Trophoblast cell (in vitro differentiated cells and primary cell): ENCODE measurements around the gene PKD1L1.
A peak's percentile ranks its signal among the peaks of the same experiment; 100 is the strongest.

Experiments
- DNase-seq, 2 donors: peaks; one replicate each; pipeline ENCODE4 v3.0.0-alpha.2; 2016
- H2AFZ ChIP-seq: 2 replicates; pipeline ENCODE4 v1.6.1; 2013; ENCODE audit warnings: low read length, moderate library complexity, mild to moderate bottlenecking; ENCODE audit not compliant: insufficient read depth, poor library complexity
- H2AK5ac ChIP-seq: 2 replicates; pipeline ENCODE4 v1.6.1; 2013; ENCODE audit warnings: mild to moderate bottlenecking, low read length
- H2BK120ac ChIP-seq: 2 replicates; pipeline ENCODE4 v1.6.1; 2013; ENCODE audit warnings: low read length, mild to moderate bottlenecking, moderate library complexity; ENCODE audit not compliant: insufficient read depth, poor library complexity
- H2BK12ac ChIP-seq: 2 replicates; pipeline ENCODE4 v1.6.1; 2013; ENCODE audit warnings: mild to moderate bottlenecking, low read length, moderate library complexity
- H2BK5ac ChIP-seq: 2 replicates; pipeline ENCODE4 v1.6.1; 2013; ENCODE audit warnings: low read length, low read depth, moderate library complexity, mild to moderate bottlenecking; ENCODE audit not compliant: poor library complexity
- H3K14ac ChIP-seq: 2 replicates; pipeline ENCODE4 v1.6.1; 2013; ENCODE audit warnings: mild to moderate bottlenecking, low read length
- H3K18ac ChIP-seq: 2 replicates; pipeline ENCODE4 v1.6.1; 2013; ENCODE audit warnings: mild to moderate bottlenecking, low read length
- H3K23ac ChIP-seq: 2 replicates; pipeline ENCODE4 v1.6.1; 2013; ENCODE audit warnings: low read length
- H3K27ac ChIP-seq: 2 replicates; pipeline ENCODE4 v1.5.1; 2013; ENCODE audit warnings: low read depth, mild to moderate bottlenecking, inconsistent platforms, low read length, moderate library complexity
- H3K27me3 ChIP-seq: 2 replicates; pipeline ENCODE4 v1.6.1; 2013; ENCODE audit warnings: inconsistent platforms, mild to moderate bottlenecking, low read length, moderate library complexity; ENCODE audit not compliant: insufficient read depth
- H3K36me3 ChIP-seq, 2 experiments: 1 replicate in 1 of 2; 2 replicates in 1 of 2; pipeline ENCODE4 v1.6.1; 2013; ENCODE audit warnings: low read length in 2 of 2, mild to moderate bottlenecking in 2 of 2, moderate library complexity in 1 of 2; ENCODE audit not compliant: insufficient read depth in 2 of 2, control insufficient read depth in 1 of 2
- H3K4ac ChIP-seq: 2 replicates; pipeline ENCODE4 v1.6.1; 2013; ENCODE audit warnings: low read depth, mild to moderate bottlenecking, low read length, moderate library complexity
- H3K4me1 ChIP-seq, 2 experiments: 1 replicate in 1 of 2; 2 replicates in 1 of 2; pipeline ENCODE4 v1.6.1; 2013; ENCODE audit warnings: low read length in 2 of 2, mild to moderate bottlenecking in 2 of 2, moderate library complexity in 1 of 2; ENCODE audit not compliant: insufficient read depth in 2 of 2, control insufficient read depth in 1 of 2
- H3K4me2 ChIP-seq: 2 replicates; pipeline ENCODE4 v1.6.1; 2013; ENCODE audit warnings: inconsistent platforms, mild to moderate bottlenecking, low read length, moderate library complexity
- H3K4me3 ChIP-seq: 2 replicates; pipeline ENCODE4 v1.5.1; 2013; ENCODE audit warnings: mild to moderate bottlenecking, low read depth, low read length, inconsistent platforms
- H3K79me1 ChIP-seq: one replicate; pipeline ENCODE4 v1.6.1; 2013; ENCODE audit warnings: low read length
- H3K79me2 ChIP-seq: 2 replicates; pipeline ENCODE4 v1.6.1; 2013; ENCODE audit warnings: low read length, mild to moderate bottlenecking; ENCODE audit not compliant: control insufficient read depth, insufficient read depth, poor library complexity
- H3K9ac ChIP-seq: 2 replicates; pipeline ENCODE4 v1.6.1; 2013; ENCODE audit warnings: mild to moderate bottlenecking, low read length
- H3K9me3 ChIP-seq: 2 replicates; pipeline ENCODE4 v1.6.1; 2013; ENCODE audit warnings: low read depth, mild to moderate bottlenecking, control low read depth, inconsistent platforms, low read length; ENCODE audit not compliant: insufficient read depth
- H4K12ac ChIP-seq: 2 replicates; pipeline ENCODE4 v1.6.1; 2013; ENCODE audit warnings: low read depth, mild to moderate bottlenecking, low read length, moderate library complexity
- H4K8ac ChIP-seq: 2 replicates; pipeline ENCODE4 v1.6.1; 2013; ENCODE audit warnings: low read depth, mild to moderate bottlenecking, low read length, moderate library complexity
- H4K91ac ChIP-seq: one replicate; pipeline ENCODE4 v1.6.1; 2013; ENCODE audit warnings: low read depth, mild to moderate bottlenecking, low read length, moderate library complexity
- WGBS: extraction: QIAGEN DNeasy Blood & Tissue Kit; methylation state at CpG from one replicate; pipeline ENCODE4 v1.1.7; 2013; ENCODE audit warnings: missing lambda C conversion rate; ENCODE audit not compliant: insufficient read length, insufficient coverage; ENCODE audit errors: extremely low coverage; 5-methylcytosine and 5-hydroxymethylcytosine counted together

The PKD1L1 gene

GRCh38 chr7:47905076-47905920 is 43.0 kb downstream of the PKD1L1 start:
- Histone ChIP-seq H3K9ac (no peak overlapping the region), H3K79me2 (no peaks in the 10 kb centered on the region)
- no CpG with 5 or more reads among the region's 10 CpGs for WGBS

GRCh38 chr7:47902013-47902412 is 46.3 kb downstream of the PKD1L1 start:
- no peak for DNase-seq
- Histone ChIP-seq H3K4me1 (peaks cover 4 to 6% of the 10 kb centered on the region in 2 experiments), H3K9ac (no peak overlapping the region), H2AFZ (no peak overlapping the region), H3K4ac (no peak overlapping the region), H3K14ac (no peak overlapping the region), H3K36me3 (no peaks in the 10 kb centered on the region), H2BK120ac (no peak overlapping the region), H3K79me2 (no peaks in the 10 kb centered on the region), H3K4me2 (no peak overlapping the region), H3K9me3 (peaks cover 2% of the 10 kb centered on the region), H3K79me1 (no peaks in the 10 kb centered on the region), H3K27ac (no peak overlapping the region), H3K27me3 (no peaks in the 10 kb centered on the region), H4K91ac (no peak overlapping the region), H2BK12ac (no peak overlapping the region), H3K23ac (no peak overlapping the region), H4K8ac (no peak overlapping the region), H2BK5ac (no peak overlapping the region), H2AK5ac (no peak overlapping the region), H3K4me3 (no peak overlapping the region), H3K18ac (no peak overlapping the region), H4K12ac (no peak overlapping the region)
- no CpG with 5 or more reads among the region's 4 CpGs for WGBS

More at GRCh38 chr7:47905076-47905920, 43.0 kb downstream of the PKD1L1 start:
- Histone ChIP-seq H2BK5ac (no peak overlapping the region), H3K4ac (no peak overlapping the region), H3K14ac (no peak overlapping the region), H3K9me3 (peaks cover 2% of the 10 kb centered on the region), H4K91ac (no peak overlapping the region), H3K36me3 (no peaks in the 10 kb centered on the region), H3K79me1 (no peaks in the 10 kb centered on the region), H2BK120ac (no peak overlapping the region), H2AFZ (no peak overlapping the region), H3K4me2 (no peak overlapping the region), H3K4me1 (peaks cover 4 to 5% of the 10 kb centered on the region in 2 experiments), H3K23ac (no peak overlapping the region), H2BK12ac (no peak overlapping the region), H2AK5ac (no peak overlapping the region), H3K18ac (no peak overlapping the region), H4K12ac (no peak overlapping the region), H3K27me3 (no peaks in the 10 kb centered on the region), H3K27ac (no peak overlapping the region), H3K4me3 (no peak overlapping the region), H4K8ac (no peak overlapping the region)
- peak in 1 of 2 donors; percentile 2 for DNase-seq

DNA sequence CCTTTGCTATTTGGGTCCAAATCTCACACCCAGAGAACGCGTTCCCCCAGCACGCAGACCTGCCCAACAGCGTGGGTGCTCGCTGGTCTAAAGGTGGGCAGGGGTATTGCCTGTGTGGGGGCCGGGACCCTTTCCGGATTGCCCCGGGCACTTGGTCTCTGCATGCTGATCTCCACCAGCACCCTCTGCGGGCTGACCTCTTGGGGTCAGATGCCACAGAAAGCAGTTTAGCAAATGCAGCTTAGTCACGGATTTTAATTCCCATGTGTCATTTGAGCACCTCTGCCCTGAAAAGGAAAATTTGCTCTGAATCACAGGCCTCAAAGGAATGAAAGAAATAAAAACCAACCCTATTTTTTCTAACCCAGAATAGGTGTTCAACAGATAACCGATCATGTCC is 46.7 kb downstream of the PKD1L1 start:
- WGBS, result no CpG with 5 or more reads among the region's 11 CpGs

GRCh38 chr7:47897831-47898230 is 50.4 kb downstream of the PKD1L1 start:
- H3K9ac ChIP-seq, result no peak overlapping the region
- H3K4me2 ChIP-seq, result no peak overlapping the region
- H3K4me3 ChIP-seq, result no peak overlapping the region

More for the DNA sequence above, 46.7 kb downstream of the PKD1L1 start:
- H3K36me3 ChIP-seq, result no peaks in the 10 kb centered on the region
- peaks cover 2% of the 10 kb centered on the region for H3K9me3 ChIP-seq
- H3K4me2 ChIP-seq, result no peak overlapping the region
- H3K79me2 ChIP-seq, result no peaks in the 10 kb centered on the region
- H2BK12ac ChIP-seq, result no peak overlapping the region
- H4K91ac ChIP-seq, result no peak overlapping the region
- H3K27me3 ChIP-seq, result no peaks in the 10 kb centered on the region
- H3K18ac ChIP-seq, result no peak overlapping the region
- no peak overlapping the region for H2BK5ac ChIP-seq
- H3K4me3 ChIP-seq, result no peak overlapping the region
- no peak overlapping the region for H2BK120ac ChIP-seq
- H3K27ac ChIP-seq, result no peak overlapping the region
- no peak overlapping the region for H3K23ac ChIP-seq
- peak in 1 of 2 donors; percentile 8 for DNase-seq
- H4K8ac ChIP-seq, result no peak overlapping the region
- H3K4me1 ChIP-seq, result peaks cover 4 to 7% of the 10 kb centered on the region in 2 experiments
- H4K12ac ChIP-seq, result no peak overlapping the region
- no peaks in the 10 kb centered on the region for H3K79me1 ChIP-seq
- no peak overlapping the region for H2AK5ac ChIP-seq
- no peak overlapping the region for H2AFZ ChIP-seq
- no peak overlapping the region for H3K14ac ChIP-seq
- H3K4ac ChIP-seq, result no peak overlapping the region
- H3K9ac ChIP-seq, result no peak overlapping the region

More at GRCh38 chr7:47897831-47898230, 50.4 kb downstream of the PKD1L1 start:
- Histone ChIP-seq H2BK120ac (no peak overlapping the region), H3K27me3 (no peaks in the 10 kb centered on the region), H4K12ac (no peak overlapping the region), H3K9me3 (no peaks in the 10 kb centered on the region), H3K23ac (no peak overlapping the region), H2AFZ (no peak overlapping the region), H2BK12ac (no peak overlapping the region), H3K18ac (no peak overlapping the region), H3K27ac (no peak overlapping the region), H2AK5ac (no peak overlapping the region), H3K36me3 (no peaks in the 10 kb centered on the region), H4K91ac (no peak overlapping the region), H3K4me1 (peaks cover 0 to 5% of the 10 kb centered on the region in 2 experiments), H3K79me1 (no peaks in the 10 kb centered on the region), H3K4ac (no peak overlapping the region), H2BK5ac (no peak overlapping the region), H4K8ac (no peak overlapping the region), H3K79me2 (no peaks in the 10 kb centered on the region), H3K14ac (no peak overlapping the region)
- DNase-seq, result no peak
- no CpG with 5 or more reads among the region's 4 CpGs for WGBS
